IPS DF 4.7 (cell line): ENCODE data around the gene ATP13A3.

Source experiments
- DNase-seq: peaks from one replicate; pipeline ENCODE4 v3.0.0-alpha.2; 2013; ENCODE audit warnings: low spot score; ENCODE audit errors: extremely low read depth

ATP13A3 gene

GRCh38 chr3:194395778-194396538 lies 90.8 kb downstream of the ATP13A3 start:
- no peak for DNase-seq

GRCh38 chr3:194395212-194395611 lies 91.6 kb downstream of the ATP13A3 start:
- DNase-seq: no peak

DNA sequence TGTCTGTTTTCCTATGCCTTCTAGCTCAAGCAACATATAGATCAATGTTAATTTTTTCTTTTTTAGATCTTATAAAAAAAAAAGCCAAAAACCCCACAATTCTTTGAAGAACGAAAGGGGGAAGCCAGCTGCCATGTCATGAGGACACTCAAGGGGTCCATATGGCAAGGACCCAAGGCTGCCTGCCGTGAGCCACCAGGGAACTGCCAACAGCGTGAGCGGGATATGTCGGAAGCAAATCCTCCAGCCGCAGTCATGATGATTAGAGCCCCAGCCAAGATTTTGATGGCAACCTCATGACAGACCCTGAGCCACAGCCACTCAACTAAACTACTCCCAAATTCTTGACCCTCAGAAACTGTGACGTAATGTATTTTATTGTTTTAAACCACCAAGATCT lies 94.2 kb downstream of the ATP13A3 start:
- DNase-seq: no peak

- DNase-seq: no peak
Measured at GRCh38 chr3:194390835-194391234, 96.0 kb downstream of the ATP13A3 start.

GRCh38 chr3:194389269-194389668 lies 97.5 kb downstream of the ATP13A3 start:
- no peak for DNase-seq

DNA sequence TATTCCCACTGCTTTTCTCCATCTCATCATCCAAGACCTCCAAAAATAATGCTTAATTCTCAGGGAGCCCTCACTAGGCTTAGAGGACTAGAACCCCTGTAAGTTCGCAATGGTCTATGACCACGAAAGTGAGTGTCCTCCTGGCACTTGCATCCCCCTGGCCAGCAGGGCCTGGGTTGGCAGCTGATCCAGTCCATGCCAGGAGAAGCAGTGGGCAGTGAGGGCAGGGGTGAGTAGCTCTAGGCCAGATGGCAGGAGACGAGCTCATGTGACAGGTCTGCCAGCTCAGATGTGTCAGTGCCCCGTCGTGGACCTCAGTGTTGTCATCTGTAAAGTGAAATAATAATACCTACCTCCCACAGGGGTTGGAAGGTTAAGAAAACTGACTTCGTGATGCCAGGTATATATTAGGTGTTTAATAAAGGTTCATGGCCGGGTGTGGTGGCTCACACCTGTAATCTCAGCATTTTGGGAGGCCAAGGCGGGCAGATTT lies 98.8 kb downstream of the ATP13A3 start:
- DNase-seq: no peak

- DNase-seq: no peak
Measured at GRCh38 chr3:194387276-194387675, 99.5 kb downstream of the ATP13A3 start.

- DNase-seq: no peak
Measured at GRCh38 chr3:194386648-194387047, 100.2 kb downstream of the ATP13A3 start.

- DNase-seq: no peak
Measured at GRCh38 chr3:194386066-194386465, 100.7 kb downstream of the ATP13A3 start.

DNA sequence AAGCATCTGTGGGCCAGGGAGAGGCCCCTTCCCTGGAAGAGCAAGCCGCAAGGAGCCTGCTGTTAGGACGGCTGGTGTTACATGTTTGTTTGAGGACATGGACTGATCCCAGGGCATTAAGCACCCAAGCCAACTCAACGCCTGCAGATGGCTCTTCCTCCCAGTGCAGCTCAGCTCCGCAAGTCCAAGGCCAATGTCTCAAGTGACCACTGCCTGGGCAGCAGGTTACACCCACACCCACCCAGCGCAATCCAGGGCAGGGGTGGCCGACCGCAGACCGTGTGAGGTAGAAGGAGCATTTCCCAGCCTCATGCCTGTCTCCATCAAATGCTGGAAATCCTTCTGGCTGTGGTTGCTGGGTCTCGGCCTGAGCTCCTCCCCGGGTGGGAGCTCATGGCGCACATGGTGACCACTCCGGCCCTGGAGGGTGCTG lies 102.2 kb downstream of the ATP13A3 start:
- no peak for DNase-seq

- DNase-seq: no peak
Measured at GRCh38 chr3:194384156-194384555, 102.6 kb downstream of the ATP13A3 start.

GRCh38 chr3:194383276-194383940 lies 103.4 kb downstream of the ATP13A3 start:
- no peak for DNase-seq

GRCh38 chr3:194382892-194383223 lies 103.9 kb downstream of the ATP13A3 start:
- DNase-seq: no peak

- DNase-seq: no peak
Measured at GRCh38 chr3:194382196-194382891, 104.5 kb downstream of the ATP13A3 start.

- DNase-seq: no peak
Measured at GRCh38 chr3:194381460-194381875, 105.3 kb downstream of the ATP13A3 start.

DNA sequence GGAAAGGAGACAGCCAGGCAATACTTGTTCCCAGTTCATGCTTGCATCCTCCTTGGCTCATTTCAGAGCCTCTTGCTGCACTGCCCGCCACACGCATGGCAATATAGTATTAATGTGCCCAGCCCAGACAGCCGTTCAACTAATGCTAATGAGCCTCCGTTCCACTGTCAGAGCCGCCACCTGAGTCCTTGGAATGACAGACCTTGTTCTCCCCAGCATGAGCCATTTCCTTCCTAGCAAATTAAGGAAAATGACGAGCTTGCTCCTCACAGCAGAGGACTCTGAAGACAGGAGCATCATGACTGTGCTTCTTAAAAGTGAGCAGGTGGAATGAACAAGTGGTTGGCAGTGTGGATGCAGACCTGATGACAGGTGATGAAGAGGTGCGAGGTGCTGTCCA lies 106.5 kb downstream of the ATP13A3 start:
- no peak for DNase-seq

DNA sequence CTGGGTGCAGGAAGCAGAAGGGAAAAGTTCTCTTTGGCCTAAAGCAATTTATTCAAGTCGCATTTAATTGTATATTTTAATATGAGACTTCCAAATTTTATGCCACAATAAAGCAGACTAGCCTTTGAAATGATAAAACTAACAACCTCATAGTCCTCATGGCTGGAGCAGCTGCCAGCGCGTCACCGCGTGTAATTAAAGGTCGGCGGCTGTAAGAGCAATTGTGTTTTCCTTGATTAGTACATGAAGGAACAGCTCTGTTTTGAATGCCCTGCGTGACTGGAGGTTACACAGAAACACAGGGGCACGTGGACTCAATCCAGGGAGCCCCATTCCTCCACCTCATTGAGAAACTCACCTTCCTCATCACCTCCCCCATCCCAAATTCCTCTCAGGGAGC lies 107.2 kb downstream of the ATP13A3 start:
- no peak for DNase-seq

GRCh38 chr3:194379231-194379630 lies 107.6 kb downstream of the ATP13A3 start:
- no peak for DNase-seq

GRCh38 chr3:194377708-194378107 lies 109.1 kb downstream of the ATP13A3 start:
- DNase-seq: no peak

DNA sequence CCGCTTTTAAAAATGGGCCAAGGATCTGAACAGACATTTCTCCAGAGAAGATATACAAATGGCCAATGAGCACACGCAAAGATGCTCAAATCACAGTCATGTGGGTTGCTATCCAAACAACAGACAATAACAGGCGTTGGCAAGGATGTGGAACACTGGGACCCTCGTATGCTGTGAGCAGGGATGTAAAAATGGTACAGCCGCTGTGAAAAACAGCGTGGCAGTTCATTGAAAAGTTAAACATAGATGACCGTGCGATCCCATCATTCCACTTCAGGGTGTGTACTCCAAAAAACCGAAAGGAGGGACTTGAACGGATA lies 110.6 kb downstream of the ATP13A3 start:
- no peak for DNase-seq

DNA sequence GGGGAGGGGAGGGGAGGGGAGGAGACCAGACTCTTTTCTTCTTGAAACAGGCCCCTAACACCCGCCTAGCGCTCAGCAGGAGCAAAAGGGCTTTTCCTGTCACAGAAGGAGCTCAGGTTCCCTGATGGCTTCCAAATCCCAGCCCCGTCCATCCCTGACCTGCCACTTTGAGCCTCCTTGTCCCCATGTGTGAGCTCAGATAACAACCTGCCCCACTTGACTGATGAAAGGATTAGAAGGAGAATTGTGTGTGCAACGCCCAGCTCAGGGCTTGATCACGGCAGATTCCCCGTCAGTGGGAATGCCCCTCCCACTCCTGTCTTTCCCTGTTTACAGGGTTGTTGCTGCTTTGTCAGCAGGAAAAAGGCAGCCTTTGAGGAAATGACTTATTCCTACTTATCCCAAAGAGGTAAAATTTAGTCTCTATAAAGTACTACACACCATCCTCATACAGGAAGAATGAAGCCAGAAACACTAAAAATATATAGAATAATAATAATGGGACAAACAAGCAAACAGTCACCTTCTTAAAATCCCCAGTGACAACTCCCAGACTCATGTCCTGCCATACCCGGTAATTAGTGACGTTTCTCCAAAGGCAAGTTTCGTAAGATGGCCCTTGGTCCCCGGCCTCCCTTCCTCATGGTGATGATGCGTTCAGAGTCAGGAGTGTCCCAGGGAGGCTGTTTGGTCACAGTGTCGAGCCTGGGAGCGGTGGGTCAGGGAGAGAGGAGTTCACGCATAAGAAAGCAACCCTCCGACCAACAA lies 111.1 kb downstream of the ATP13A3 start:
- no peak for DNase-seq

DNA sequence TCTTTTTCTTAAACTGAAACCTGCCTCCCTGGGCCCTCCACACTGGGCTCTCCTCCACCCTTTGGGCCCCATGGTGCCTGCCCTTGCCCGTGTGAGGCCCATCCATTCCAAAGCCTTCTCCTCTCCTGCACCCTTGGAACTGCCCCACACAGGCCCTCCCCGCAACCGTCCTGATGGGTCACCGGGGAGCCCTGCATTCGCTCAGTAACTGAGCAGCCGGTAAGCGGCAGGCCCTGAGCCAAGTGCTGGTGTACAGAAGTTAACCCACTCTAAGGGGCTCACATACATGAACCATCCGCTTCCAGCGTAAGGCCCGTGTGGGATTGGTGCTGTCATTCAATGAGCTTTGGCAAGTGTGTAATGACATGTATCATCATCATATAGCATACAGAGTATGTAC lies 111.9 kb downstream of the ATP13A3 start:
- DNase-seq: no peak
